ENCODE data around the gene ATP10B.

The ATP10B gene

DNA sequence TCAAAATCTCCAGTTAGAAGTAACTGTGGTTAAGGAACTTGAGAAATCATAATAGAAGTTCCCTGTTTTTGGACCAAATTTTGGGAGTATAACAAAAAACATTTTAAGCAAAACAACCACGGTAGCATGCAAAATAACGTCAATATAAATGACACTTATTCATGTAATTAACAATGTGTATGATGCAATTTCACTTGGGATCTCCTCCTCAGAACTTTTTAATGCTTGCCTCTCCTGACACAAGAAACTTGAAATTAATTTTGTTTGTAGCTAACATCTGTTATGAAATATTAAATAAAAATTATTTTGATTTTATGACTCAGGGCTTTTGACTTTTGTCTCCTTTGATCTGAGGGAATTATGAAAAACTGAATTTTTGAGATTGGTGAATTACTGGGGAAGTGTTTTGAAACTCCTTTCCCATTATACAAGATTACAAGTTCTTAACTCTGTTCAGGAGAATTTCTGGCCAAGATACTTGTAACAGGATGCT lies 149.7 kb downstream of the ATP10B start:
- H2AFZ ChIP-seq (ENCODE audit: low read depth, low read length, severe bottlenecking), result no peak overlapping the region
- H3K9me3 ChIP-seq (ENCODE audit: insufficient read depth, low read length), result no peaks in the 10 kb centered on the region
- TF ChIP-seq, protein P1, sequence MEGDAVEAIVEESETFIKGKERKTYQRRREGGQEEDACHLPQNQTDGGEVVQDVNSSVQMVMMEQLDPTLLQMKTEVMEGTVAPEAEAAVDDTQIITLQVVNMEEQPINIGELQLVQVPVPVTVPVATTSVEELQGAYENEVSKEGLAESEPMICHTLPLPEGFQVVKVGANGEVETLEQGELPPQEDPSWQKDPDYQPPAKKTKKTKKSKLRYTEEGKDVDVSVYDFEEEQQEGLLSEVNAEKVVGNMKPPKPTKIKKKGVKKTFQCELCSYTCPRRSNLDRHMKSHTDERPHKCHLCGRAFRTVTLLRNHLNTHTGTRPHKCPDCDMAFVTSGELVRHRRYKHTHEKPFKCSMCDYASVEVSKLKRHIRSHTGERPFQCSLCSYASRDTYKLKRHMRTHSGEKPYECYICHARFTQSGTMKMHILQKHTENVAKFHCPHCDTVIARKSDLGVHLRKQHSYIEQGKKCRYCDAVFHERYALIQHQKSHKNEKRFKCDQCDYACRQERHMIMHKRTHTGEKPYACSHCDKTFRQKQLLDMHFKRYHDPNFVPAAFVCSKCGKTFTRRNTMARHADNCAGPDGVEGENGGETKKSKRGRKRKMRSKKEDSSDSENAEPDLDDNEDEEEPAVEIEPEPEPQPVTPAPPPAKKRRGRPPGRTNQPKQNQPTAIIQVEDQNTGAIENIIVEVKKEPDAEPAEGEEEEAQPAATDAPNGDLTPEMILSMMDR (IDR thresholded peaks at IDR 0.05; ENCODE audit: insufficient read depth, low read length, poor library complexity, severe bottlenecking), result no peak
- TF ChIP-seq EZH2phosphoT487 (conservative IDR thresholded peaks at IDR 0.05; ENCODE audit: low read length), result no peak
- no peaks in the 10 kb centered on the region for H3F3A ChIP-seq (ENCODE audit: insufficient read depth)
- no peak overlapping the region for H3K4me2 ChIP-seq (ENCODE audit: low read depth, low read length, poor library complexity, severe bottlenecking)
- H3K9me2 ChIP-seq (replicated peaks; ENCODE audit: insufficient read depth, low read length), result no peaks in the 10 kb centered on the region
- H3K4me3 ChIP-seq (ENCODE audit: insufficient read depth, low read length, poor library complexity, severe bottlenecking), result no peak overlapping the region
- no peak overlapping the region for H3K9ac ChIP-seq (ENCODE audit: low read length)
- no peaks in the 10 kb centered on the region for H3K36me3 ChIP-seq (ENCODE audit: low read length)
- no peaks in the 10 kb centered on the region for H4K20me1 ChIP-seq (ENCODE audit: low read depth, low read length)
- H3K27ac ChIP-seq (ENCODE audit: low read depth, low read length), result no peak overlapping the region
- no peaks in the 10 kb centered on the region for H3K27me3 ChIP-seq (ENCODE audit: low read length)
- no peaks in the 10 kb centered on the region for H3K79me2 ChIP-seq (ENCODE audit: insufficient read depth, low read length)

DNA sequence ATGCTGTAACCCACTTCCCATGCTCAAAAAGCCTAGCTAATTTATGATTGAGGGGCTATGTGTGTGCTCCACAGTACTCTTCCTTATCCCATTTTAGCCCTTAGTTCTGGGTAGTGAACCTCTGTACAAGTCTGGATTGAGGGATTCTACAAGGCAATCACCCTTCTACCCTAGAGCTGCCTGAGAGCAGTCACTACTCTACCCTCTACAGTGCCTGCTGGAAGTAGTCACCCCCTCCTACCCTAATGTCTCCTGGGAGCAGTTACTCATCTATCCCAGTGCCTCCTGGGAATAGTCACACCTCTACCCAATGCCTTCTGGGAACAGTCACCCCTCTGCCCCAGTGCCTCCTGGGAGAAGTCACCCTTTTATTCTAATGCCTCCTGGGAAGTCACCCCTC lies 150.6 kb downstream of the ATP10B start:
- no peak overlapping the region for H3K4me3 ChIP-seq (ENCODE audit: insufficient read depth, low read length, poor library complexity, severe bottlenecking)
- no peak overlapping the region for H2AFZ ChIP-seq (ENCODE audit: low read depth, low read length, severe bottlenecking)
- H3K27ac ChIP-seq (ENCODE audit: low read depth, low read length), result no peak overlapping the region
- no peak overlapping the region for H3K4me2 ChIP-seq (ENCODE audit: low read depth, low read length, poor library complexity, severe bottlenecking)
- H3K79me2 ChIP-seq (ENCODE audit: insufficient read depth, low read length), result no peaks in the 10 kb centered on the region
- no peak overlapping the region for H3K9ac ChIP-seq (ENCODE audit: low read length)
- H3K36me3 ChIP-seq (ENCODE audit: low read length), result no peaks in the 10 kb centered on the region
- no peaks in the 10 kb centered on the region for H4K20me1 ChIP-seq (ENCODE audit: low read depth, low read length)
- no peaks in the 10 kb centered on the region for H3F3A ChIP-seq (ENCODE audit: insufficient read depth)
- H3K9me2 ChIP-seq (replicated peaks; ENCODE audit: insufficient read depth, low read length), result no peaks in the 10 kb centered on the region
- no peaks in the 10 kb centered on the region for H3K27me3 ChIP-seq (ENCODE audit: low read length)
- H3K9me3 ChIP-seq (ENCODE audit: insufficient read depth, low read length), result no peaks in the 10 kb centered on the region
- TF ChIP-seq, protein P1 (IDR thresholded peaks at IDR 0.05; ENCODE audit: insufficient read depth, low read length, poor library complexity, severe bottlenecking), result no peak
- TF ChIP-seq EZH2phosphoT487 (conservative IDR thresholded peaks at IDR 0.05; ENCODE audit: low read length), result no peak

DNA sequence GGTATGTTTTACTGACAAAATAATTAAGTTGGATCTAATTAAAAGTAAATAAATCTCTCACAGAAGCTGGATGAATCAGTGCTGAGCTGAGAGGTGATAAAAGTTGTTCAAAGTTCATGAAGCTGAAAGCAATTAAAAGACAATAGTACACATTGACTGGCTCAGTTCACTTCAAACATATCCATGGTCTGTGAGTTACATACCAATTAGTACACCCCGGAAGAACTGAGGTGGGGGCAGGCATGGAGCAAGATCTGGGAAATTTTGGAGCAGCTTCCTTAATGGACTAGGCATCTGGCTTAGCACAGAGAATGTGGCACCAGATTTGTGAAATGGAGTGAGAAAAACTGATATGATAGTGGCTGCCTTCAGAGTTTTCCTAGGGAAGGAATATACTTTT lies 152.7 kb downstream of the ATP10B start:
- no peaks in the 10 kb centered on the region for H3F3A ChIP-seq (ENCODE audit: insufficient read depth)
- H3K4me3 ChIP-seq (ENCODE audit: insufficient read depth, low read length, poor library complexity, severe bottlenecking), result no peak overlapping the region
- no peak overlapping the region for H3K9ac ChIP-seq (ENCODE audit: low read length)
- H3K4me2 ChIP-seq (ENCODE audit: low read depth, low read length, poor library complexity, severe bottlenecking), result no peak overlapping the region
- no peaks in the 10 kb centered on the region for H3K79me2 ChIP-seq (ENCODE audit: insufficient read depth, low read length)
- H3K9me2 ChIP-seq (replicated peaks; ENCODE audit: insufficient read depth, low read length), result no peaks in the 10 kb centered on the region
- H3K27ac ChIP-seq (ENCODE audit: low read depth, low read length), result no peak overlapping the region
- H3K27me3 ChIP-seq (ENCODE audit: low read length), result no peaks in the 10 kb centered on the region
- H3K36me3 ChIP-seq (ENCODE audit: low read length), result no peaks in the 10 kb centered on the region
- no peaks in the 10 kb centered on the region for H3K9me3 ChIP-seq (ENCODE audit: insufficient read depth, low read length)
- TF ChIP-seq EZH2phosphoT487 (conservative IDR thresholded peaks at IDR 0.05; ENCODE audit: low read length), result no peak
- TF ChIP-seq, protein P1 (IDR thresholded peaks at IDR 0.05; ENCODE audit: insufficient read depth, low read length, poor library complexity, severe bottlenecking), result no peak
- H2AFZ ChIP-seq (ENCODE audit: low read depth, low read length, severe bottlenecking), result no peak overlapping the region
- no peaks in the 10 kb centered on the region for H4K20me1 ChIP-seq (ENCODE audit: low read depth, low read length)
